HCT116 (cell line): ENCODE data around the gene TMEM119. TPM values are rescaled to one million over a fixed set of nuclear protein-coding genes. Genes with fewer than 3 reads are reported as not detected.

Experiments
- ATAC-seq: fragments of 200-7000 bp; cut with Tn5 transposase; 2 replicates; pipeline ENCODE4 v1.9.1; 2020; ENCODE audit warnings: mild to moderate bottlenecking, moderate library complexity
- BruUV-seq: library from RNA; stranded (reverse); fragments of 400-500 nt; replicated peaks from 2 replicates; lab custom pipeline; 2021; lab: Mats Ljungman, UMichigan
- CTCF ChIA-PET: fragments of 300-600 bp; sonication (Branson Sonifier 250); formaldehyde crosslinking; loops from one replicate; lab custom pipeline; 2021; ENCODE audit warnings: antibody characterized with exemption; lab: Charles Lee
- POLR2A ChIA-PET: fragments of 300-600, 350-600 bp; sonication (Branson Sonifier 250); formaldehyde crosslinking; loops from one replicate; lab custom pipeline; 2021; ENCODE audit warnings: antibody characterized with exemption; lab: Charles Lee
- RAD21 ChIA-PET, 2 experiments: fragments of 300-600 bp; sonication (Branson Sonifier 250); formaldehyde crosslinking; loops; one replicate each; lab custom pipeline; 2023; ENCODE audit warnings: low total read pairs in 2 of 2; ENCODE audit not compliant: uncharacterized antibody in 2 of 2, unreplicated experiment in 2 of 2, low non-redundant PET in 1 of 2; lab: Charles Lee
- DNase-seq: peaks from one replicate; pipeline ENCODE4 v3.0.0-alpha.2; 2010; ENCODE audit warnings: low read depth, low spot score
- H2AFZ ChIP-seq: fragments of 200-600 bp; shearing (Covaris generic), sonication (generic); 2 replicates; pipeline ENCODE4 v1.6.1; 2017; ENCODE audit warnings: low read depth, mixed run types, mixed read lengths, antibody characterized with exemption, low read length; ENCODE audit not compliant: poor library complexity, severe bottlenecking
- H3K27ac ChIP-seq: 2 replicates; pipeline ENCODE4 v1.5.1; 2012; ENCODE audit warnings: low read depth, low read length
- H3K27me3 ChIP-seq: fragments of 200-600 bp; sonication (generic); 2 replicates; pipeline ENCODE4 v1.6.1; 2016; ENCODE audit warnings: mixed run types, low read length, mixed read lengths; ENCODE audit not compliant: insufficient read depth
- H3K36me3 ChIP-seq, 2 experiments: fragments of 200-500 bp in 1 of 2; fragments of 200-600 bp in 1 of 2; sonication (Bioruptor generic) in 1 of 2; sonication (generic) in 1 of 2; 2 replicates each; pipeline versions ENCODE4 v1.5.1 to v1.6.1; 2014 to 2016; ENCODE audit warnings: low read length in 2 of 2, inconsistent platforms in 1 of 2, mixed read lengths in 1 of 2, mixed run types in 1 of 2; ENCODE audit not compliant: insufficient read depth in 2 of 2, control insufficient read depth in 1 of 2
- H3K4me1 ChIP-seq, 2 experiments: fragments of 200-600 bp in 1 of 2; sonication (generic) in 1 of 2; 2 replicates each; pipeline versions ENCODE4 v1.5.1 to v1.6.1; 2012 to 2017; ENCODE audit warnings: low read length in 2 of 2, inconsistent platforms in 1 of 2, mild to moderate bottlenecking in 1 of 2, mixed read lengths in 1 of 2, mixed run types in 1 of 2, moderate library complexity in 1 of 2; ENCODE audit not compliant: insufficient read depth in 2 of 2, control insufficient read depth in 1 of 2
- H3K4me2 ChIP-seq: fragments of 200-600 bp; sonication (generic); 2 replicates; pipeline ENCODE4 v1.6.1; 2017; ENCODE audit warnings: mixed run types, low read length, mixed read lengths
- H3K4me3 ChIP-seq, 2 experiments: fragments of 200-600 bp in 1 of 2; sonication (generic) in 1 of 2; replicated peaks in 1 of 2; 2 replicates each; pipeline ENCODE4 v1.5.1; 2011 to 2016; ENCODE audit warnings: low read length in 2 of 2, control low read depth in 1 of 2, low read depth in 1 of 2, mild to moderate bottlenecking in 1 of 2, mixed read lengths in 1 of 2, mixed run types in 1 of 2
- H3K79me2 ChIP-seq: fragments of 200-600 bp; sonication (generic); 2 replicates; pipeline ENCODE4 v1.6.1; 2017; ENCODE audit warnings: mild to moderate bottlenecking, mixed run types, low read length, moderate library complexity, mixed read lengths; ENCODE audit not compliant: insufficient read depth
- H3K9ac ChIP-seq: fragments of 200-600 bp; sonication (generic); 2 replicates; pipeline ENCODE4 v1.6.1; 2016; ENCODE audit warnings: low read length, mixed read lengths
- H3K9me2 ChIP-seq: fragments of 200-600 bp; sonication (generic), shearing (Covaris generic); 2 replicates; pipeline ENCODE4 v1.6.1; 2017; ENCODE audit warnings: mixed run types, mild to moderate bottlenecking, moderate library complexity; ENCODE audit not compliant: insufficient read depth
- H3K9me3 ChIP-seq, 2 experiments: fragments of 200-500 bp in 1 of 2; fragments of 200-600 bp in 1 of 2; sonication (Bioruptor generic) in 1 of 2; sonication (generic) in 1 of 2; 2 replicates each; pipeline ENCODE4 v1.6.1; 2014 to 2017; ENCODE audit warnings: low read length in 2 of 2, mixed read lengths in 2 of 2, inconsistent platforms in 1 of 2, low read depth in 1 of 2, mild to moderate bottlenecking in 1 of 2, mixed run types in 1 of 2, moderate library complexity in 1 of 2; ENCODE audit not compliant: control insufficient read depth in 1 of 2, insufficient read depth in 1 of 2
- H4K20me1 ChIP-seq: fragments of 200-600 bp; sonication (generic), shearing (Covaris generic); 2 replicates; pipeline ENCODE4 v1.6.1; 2017; ENCODE audit warnings: mixed run types, mild to moderate bottlenecking, moderate library complexity; ENCODE audit not compliant: insufficient read depth
- ATF3 ChIP-seq: IDR thresholded peaks from 2 replicates; pipeline ENCODE4 v1.6.1; 2012
- CTCF ChIP-seq, 3 experiments: fragments of 200-600 bp in 1 of 3; sonication (generic) in 1 of 3; IDR thresholded peaks in 2 of 3; conservative IDR thresholded peaks in 1 of 3; 2 replicates each; pipeline ENCODE4 v1.5.1; 2012 to 2017; ENCODE audit warnings: low read depth in 2 of 3, low read length in 2 of 3, antibody characterized with exemption in 1 of 3, borderline replicate concordance in 1 of 3, control low read depth in 1 of 3, mild to moderate bottlenecking in 1 of 3, mixed read lengths in 1 of 3, mixed run types in 1 of 3, moderate library complexity in 1 of 3; ENCODE audit not compliant: insufficient read depth in 1 of 3
- EZH2 ChIP-seq: fragments of 200-600 bp; sonication (generic); IDR thresholded peaks from 2 replicates; pipeline ENCODE4 v1.6.1; 2017; ENCODE audit warnings: antibody characterized with exemption, mixed run types
- FOSL1 ChIP-seq: IDR thresholded peaks from 2 replicates; pipeline ENCODE4 v1.6.1; 2012; ENCODE audit warnings: low read depth
- JUND ChIP-seq: IDR thresholded peaks from 2 replicates; pipeline ENCODE4 v1.6.1; 2012
- POLR2A ChIP-seq: IDR thresholded peaks from 2 replicates; pipeline ENCODE4 v1.7.0; 2011; ENCODE audit warnings: borderline replicate concordance; ENCODE audit not compliant: insufficient read depth, insufficient read length; ENCODE audit errors: extremely low read depth
- POLR2AphosphoS5 ChIP-seq: IDR thresholded peaks from 2 replicates; pipeline ENCODE4 v1.6.1; 2011; ENCODE audit warnings: mild to moderate bottlenecking, low read depth, low read length, moderate library complexity
- SIN3A ChIP-seq: IDR thresholded peaks from 2 replicates; pipeline ENCODE4 v1.6.1; 2012; ENCODE audit warnings: low read depth
- SP1 ChIP-seq: IDR thresholded peaks from 2 replicates; pipeline ENCODE4 v1.6.1; 2012; ENCODE audit warnings: low read depth
- SRF ChIP-seq: IDR thresholded peaks from 2 replicates; pipeline ENCODE4 v1.6.1; 2012; ENCODE audit warnings: low read depth
- TCF7L2 ChIP-seq: IDR thresholded peaks from 2 replicates; pipeline ENCODE4 v1.7.0; 2011; ENCODE audit warnings: borderline replicate concordance, inconsistent platforms; ENCODE audit not compliant: insufficient read depth, insufficient read length; ENCODE audit errors: extremely low read depth
- ZFX ChIP-seq: fragments of 450-650 bp; IDR thresholded peaks from 2 replicates; pipeline ENCODE4 v1.6.1; 2017
- ZNF274 ChIP-seq: fragments of 200-500 bp; sonication (Bioruptor generic); IDR thresholded peaks from 2 replicates; pipeline ENCODE4 v1.6.1; 2014; ENCODE audit warnings: mild to moderate bottlenecking, low read depth, low read length, inconsistent platforms
- intact Hi-C: fragments of 100-400 bp; cut with micrococcal nuclease; formaldehyde crosslinking; loops from 2 replicates; pipeline ENCODE4 v1.10.0; 2022
- total RNA-seq: library from RNA; stranded (reverse); gene quantifications from one replicate; pipeline ENCODE4 v1.2.1, GENCODE V29; 2021; ENCODE audit not compliant: unreplicated experiment
- TF ChIP-seq, protein P1 (sequence below): IDR thresholded peaks from 2 replicates; pipeline ENCODE4 v1.6.1; 2011; ENCODE audit warnings: mild to moderate bottlenecking, low read length, moderate library complexity; ENCODE audit not compliant: insufficient replicate concordance; ENCODE audit errors: extremely low read depth
- TF ChIP-seq, protein P2 (sequence below): IDR thresholded peaks from 2 replicates; pipeline ENCODE4 v1.6.1; 2012

The TMEM119 gene
- total RNA-seq, 1 experiment from 2014 or later, result not detected

GRCh38 chr12:108583991-108584390, 13.9 kb downstream of the TMEM119 start:
- TF ChIP-seq CTCF (IDR thresholded peaks at IDR 0.05 in 2 of 3, conservative IDR thresholded peaks at IDR 0.05 in 1 of 3; ENCODE audit: borderline replicate concordance in 1 of 3, insufficient read depth in 1 of 3, low read depth in 2 of 3, low read length in 2 of 3), result no peak
- TF ChIP-seq SP1, result no peak
- TF ChIP-seq ZNF274, result no peak
- TF ChIP-seq ATF3, result no peak
- no peak for TF ChIP-seq SRF
- TF ChIP-seq, protein P1, sequence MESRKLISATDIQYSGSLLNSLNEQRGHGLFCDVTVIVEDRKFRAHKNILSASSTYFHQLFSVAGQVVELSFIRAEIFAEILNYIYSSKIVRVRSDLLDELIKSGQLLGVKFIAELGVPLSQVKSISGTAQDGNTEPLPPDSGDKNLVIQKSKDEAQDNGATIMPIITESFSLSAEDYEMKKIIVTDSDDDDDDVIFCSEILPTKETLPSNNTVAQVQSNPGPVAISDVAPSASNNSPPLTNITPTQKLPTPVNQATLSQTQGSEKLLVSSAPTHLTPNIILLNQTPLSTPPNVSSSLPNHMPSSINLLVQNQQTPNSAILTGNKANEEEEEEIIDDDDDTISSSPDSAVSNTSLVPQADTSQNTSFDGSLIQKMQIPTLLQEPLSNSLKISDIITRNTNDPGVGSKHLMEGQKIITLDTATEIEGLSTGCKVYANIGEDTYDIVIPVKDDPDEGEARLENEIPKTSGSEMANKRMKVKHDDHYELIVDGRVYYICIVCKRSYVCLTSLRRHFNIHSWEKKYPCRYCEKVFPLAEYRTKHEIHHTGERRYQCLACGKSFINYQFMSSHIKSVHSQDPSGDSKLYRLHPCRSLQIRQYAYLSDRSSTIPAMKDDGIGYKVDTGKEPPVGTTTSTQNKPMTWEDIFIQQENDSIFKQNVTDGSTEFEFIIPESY, result no peak
- no peak for TF ChIP-seq EZH2
- TF ChIP-seq, protein P2, sequence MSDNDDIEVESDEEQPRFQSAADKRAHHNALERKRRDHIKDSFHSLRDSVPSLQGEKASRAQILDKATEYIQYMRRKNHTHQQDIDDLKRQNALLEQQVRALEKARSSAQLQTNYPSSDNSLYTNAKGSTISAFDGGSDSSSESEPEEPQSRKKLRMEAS, result no peak
- TF ChIP-seq ZFX, result no peak
- TF ChIP-seq POLR2A, result no peak
- no peak for TF ChIP-seq JUND
- TF ChIP-seq TCF7L2, result no peak
- TF ChIP-seq FOSL1, result no peak
- no peak for TF ChIP-seq SIN3A
- no peak for TF ChIP-seq POLR2AphosphoS5
- Histone ChIP-seq H3K36me3 (no peaks in the 10 kb centered on the region), H3K27ac (no peak overlapping the region), H4K20me1 (no peaks in the 10 kb centered on the region), H3K79me2 (no peaks in the 10 kb centered on the region), H3K9ac (no peak overlapping the region), H3K27me3 (no peaks in the 10 kb centered on the region), H3K4me1 (no peaks in the 10 kb centered on the region), H3K9me3 (no peaks in the 10 kb centered on the region), H2AFZ (no peak overlapping the region), H3K9me2 (no peaks in the 10 kb centered on the region), H3K4me3 (no peak overlapping the region), H3K4me2 (no peak overlapping the region)
- CTCF ChIA-PET, result no interaction called here
- ATAC-seq (no peak), DNase-seq (no peak)
- intact Hi-C loops, result no loop called here
- POLR2A ChIA-PET, result no interaction called here
- RAD21 ChIA-PET, result no interaction called here
- BruUV-seq, result no TSS peak
